ENCODE results near the gene POLE3.
"Not testable (repeated sequence)": the region's sequence is repeated elsewhere in the genome, so short reads cannot be mapped to it uniquely, and the experiment has no call there.

Gene POLE3, protein sequence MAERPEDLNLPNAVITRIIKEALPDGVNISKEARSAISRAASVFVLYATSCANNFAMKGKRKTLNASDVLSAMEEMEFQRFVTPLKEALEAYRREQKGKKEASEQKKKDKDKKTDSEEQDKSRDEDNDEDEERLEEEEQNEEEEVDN

DNA sequence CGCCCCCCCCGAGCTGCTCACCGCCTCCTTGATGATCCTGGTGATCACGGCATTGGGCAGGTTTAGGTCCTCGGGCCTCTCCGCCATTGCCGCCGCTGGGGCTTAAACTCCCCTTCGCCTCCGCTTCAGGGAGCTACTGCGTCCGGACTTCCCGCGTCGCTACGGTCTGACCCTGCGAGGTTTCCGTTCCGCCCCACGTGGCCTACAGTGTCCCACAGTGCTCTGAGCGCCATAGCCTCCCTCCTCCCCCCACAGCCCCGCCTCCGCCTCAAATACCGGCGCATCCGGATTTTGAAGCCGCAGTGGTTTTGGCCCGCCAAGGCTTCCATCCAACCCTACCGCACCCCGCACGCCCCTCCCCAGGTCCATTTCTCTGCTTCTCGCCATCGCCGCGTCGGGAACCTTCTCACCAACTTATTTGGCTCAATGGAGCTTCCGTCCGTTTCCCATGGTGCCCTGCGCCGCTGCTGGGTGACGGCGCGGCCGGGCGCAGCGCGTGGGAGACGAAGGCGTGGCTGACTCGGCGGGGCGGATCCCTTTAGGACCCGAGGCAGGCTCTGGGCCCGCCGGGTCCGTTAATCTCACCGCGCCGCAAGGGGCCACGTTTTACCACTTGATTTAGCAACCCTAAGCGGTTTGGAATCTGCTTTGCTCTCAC lies at the start of gene POLE3, which contains the start of gene C9orf43:
Gene POLE3 (minus strand): TSS at position 469 of the 658 bp plus-strand sequence. CDS start 382 bp downstream, at position 87.
Gene C9orf43 (plus strand): TSS at position 541 of the 658 bp plus-strand sequence. CDS start 2,747 bp downstream, outside the sequence.
- peak; percentile 95 for DNase-seq (ENCODE audit: low read depth, low spot score)

DNA sequence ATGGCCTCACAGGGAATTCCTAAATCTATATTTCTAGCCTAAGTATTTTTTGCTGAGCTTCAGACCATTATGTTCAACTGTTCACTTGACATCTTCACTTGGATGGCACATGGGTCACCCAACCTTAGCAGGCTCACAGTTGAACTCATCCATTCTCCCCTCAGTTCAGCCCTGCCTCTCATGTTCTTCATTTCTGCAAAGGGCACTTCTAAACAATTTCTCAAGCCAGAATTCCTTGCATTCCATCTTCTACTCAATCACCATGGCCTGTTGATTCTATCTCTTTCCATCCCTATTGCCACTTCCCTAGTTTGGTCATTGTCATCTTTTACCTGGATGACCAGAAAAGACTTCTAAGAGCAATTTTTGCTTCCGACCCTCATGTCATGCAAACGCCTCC lies 45.8 kb upstream of the POLE3 start:
- DNase-seq (ENCODE audit: low read depth, low spot score) = no peak

DNA sequence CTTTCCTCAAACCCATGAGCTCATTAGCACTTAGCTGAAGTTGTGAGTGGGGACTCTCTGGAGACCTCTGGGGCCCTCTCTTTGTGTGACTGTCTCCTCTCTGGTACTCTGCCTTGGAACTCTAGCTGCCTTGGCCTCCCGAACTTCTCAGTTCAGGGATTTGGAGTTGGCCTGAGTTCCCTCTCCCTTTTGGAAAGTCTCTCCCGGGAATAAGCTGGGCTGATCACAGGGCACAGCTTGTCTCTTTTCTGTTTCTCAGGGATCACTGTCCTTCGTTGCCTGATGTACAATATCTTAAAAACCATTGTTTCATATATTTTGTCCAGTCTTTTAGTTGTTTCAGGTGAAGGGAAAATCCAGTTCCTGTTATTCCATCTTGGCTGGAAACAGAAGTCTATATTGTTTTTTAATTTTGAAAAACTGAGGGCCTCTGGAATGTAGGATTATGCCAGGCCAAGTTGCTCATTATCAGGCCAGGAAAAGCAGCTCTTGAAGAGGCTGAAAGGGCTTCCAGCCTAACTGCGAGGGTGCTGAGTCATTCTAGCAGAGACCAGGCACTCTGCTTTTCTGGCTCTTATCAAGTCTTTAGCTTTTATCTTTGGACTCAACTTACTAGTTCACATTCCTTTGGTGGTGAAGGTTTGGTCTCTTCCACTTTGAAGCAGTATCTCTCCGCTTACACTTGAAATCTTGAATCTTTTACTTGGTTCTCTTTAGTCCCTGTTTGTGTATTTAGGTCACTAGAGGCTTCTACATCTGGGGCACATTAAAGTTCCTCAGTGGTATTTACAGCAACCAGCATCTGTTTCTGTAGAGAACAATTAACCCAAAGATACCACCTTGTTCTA lies 44.7 kb upstream of the POLE3 start:
- peak; percentile 25 for DNase-seq (ENCODE audit: low read depth, low spot score)

DNA sequence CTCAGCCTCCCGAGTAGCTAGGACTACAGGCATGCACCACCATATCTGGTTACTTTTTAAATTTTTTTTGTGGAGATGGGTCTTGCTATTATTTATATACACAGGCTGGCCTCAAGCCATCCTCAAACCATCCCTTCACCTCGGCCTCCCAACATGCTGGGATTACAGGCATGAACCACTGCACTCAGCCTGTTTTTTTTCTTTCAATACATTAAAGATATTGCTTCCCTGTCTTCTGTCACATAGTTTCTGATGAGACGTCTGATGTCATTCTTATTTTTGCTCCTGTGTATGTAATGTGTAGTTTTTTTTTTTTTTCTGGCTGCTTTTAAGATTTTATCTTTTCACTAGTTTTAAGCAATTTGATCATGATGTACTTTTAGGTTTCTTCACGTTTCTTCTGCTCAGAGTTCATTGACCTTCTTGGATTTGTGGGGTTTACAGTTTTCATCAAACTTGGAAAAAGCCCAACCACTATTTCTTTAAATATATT lies 41.7 kb upstream of the POLE3 start:
- no peak for DNase-seq (ENCODE audit: low read depth, low spot score)

DNA sequence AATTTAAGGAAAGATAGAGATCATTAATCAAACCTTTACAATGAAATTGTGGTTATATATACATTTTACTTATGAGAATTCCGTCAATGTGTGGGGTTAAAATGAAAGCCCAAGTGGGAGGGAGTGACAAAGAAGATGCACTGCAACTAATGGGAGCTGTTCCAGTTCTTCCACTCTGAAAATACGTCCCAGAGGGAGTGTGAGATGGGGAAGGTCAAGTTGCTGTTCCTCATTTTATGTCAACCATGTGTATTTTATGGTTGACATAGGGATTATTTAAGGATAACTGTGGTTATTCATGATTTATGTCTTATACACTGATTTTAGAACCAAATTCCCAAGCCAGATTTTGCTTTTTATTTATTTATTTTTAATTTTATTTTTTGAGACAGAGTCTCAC lies 38.9 kb upstream of the POLE3 start:
- no peak for DNase-seq (ENCODE audit: low read depth, low spot score)

DNA sequence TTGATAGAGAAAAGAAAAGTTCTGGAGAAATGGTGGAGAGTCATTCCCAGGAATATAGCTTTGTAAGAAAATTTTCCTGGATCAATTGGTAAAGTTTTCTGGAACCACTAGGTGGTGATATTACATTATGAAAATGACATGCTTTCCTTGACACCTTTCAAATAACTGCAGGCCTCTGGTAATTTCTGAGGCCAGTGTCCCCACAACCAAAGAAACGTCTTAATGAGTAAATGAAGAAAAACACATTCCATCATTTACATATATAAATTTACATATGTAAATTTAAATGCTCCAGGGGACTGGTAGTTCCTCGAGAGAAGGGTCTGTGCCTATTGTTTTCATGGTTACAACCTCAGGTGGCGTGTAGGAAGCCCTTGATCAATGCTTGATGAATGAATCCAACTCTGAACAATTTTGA lies 35.9 kb upstream of the POLE3 start:
- no peak for DNase-seq (ENCODE audit: low read depth, low spot score)

DNA sequence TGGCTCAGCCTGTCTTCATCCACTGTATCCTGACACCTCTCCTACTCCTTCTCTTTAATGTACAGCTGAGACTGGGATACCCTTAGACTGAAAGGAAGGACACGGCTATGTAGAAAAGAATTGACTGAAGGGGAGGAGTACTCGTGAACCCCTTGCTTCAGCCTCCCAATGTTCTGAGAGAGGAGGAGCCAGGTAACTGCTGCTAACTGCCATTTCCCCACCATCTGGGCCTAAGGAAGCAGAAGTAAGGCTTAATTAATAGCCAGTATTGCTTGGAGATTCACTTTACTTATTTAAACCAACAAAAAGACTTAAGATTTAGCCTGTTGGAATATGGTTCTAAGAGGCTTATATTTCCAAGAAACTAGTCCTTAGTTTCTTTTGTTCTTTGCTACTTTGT lies 34.3 kb upstream of the POLE3 start:
- DNase-seq (ENCODE audit: low read depth, low spot score) = no peak

DNA sequence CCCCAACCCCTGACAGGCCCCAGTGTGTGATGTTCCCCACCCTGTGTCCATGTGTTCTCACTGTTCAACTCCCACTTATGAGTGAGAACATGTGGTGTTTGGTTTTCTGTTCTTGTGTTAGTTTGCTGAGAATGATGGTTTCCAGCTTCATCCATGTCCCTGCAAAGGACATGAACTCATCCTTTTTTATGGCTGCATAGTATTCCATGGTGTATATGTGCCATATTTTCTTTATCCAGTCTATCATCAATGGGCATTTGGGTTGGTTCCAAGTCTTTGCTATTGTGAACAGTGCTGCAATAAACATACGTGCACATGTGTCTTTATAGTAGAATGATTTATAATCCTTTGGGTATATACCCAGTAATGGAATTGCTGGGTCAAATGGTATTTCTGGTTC lies 27.2 kb upstream of the POLE3 start:
- DNase-seq (ENCODE audit: low read depth, low spot score) = not testable (repeated sequence)

DNA sequence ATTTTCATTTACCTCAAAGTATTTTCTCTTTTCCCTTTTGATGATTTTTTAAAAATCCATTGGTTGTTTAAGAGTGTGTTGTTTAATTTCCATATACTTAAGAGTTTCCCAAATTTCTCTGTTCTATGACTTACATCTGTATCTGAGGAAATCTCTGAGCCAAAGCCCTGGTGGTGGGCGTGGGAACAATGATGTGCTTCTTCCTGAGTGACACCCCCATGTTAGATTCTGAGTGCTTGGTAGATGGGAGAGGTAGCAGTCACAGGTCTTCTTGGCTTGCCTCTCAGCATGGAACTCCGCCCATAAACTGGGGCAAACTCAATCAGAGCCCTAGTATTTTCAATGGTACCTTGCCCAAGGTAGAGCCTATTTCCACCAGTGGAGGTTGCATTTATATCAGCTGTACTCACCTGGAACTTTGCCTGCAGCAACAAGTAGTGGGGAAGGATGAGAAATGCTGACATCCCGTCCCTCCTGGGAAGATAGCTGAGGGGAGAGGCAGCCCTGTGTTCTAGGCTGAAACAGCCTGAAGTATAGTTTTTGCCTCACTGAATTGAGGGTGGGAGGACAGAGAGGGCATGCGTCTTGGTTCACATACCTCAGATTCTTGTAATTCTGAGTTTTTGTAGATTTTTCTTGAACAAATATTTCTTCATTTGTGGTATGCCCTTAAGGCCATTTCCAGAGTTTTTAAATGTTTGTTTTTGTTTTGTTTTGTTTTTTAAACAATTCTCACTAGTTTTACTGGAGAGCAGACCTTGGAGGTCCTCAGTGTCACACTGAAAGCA lies 26.4 kb upstream of the POLE3 start:
- DNase-seq (ENCODE audit: low read depth, low spot score) = no peak

DNA sequence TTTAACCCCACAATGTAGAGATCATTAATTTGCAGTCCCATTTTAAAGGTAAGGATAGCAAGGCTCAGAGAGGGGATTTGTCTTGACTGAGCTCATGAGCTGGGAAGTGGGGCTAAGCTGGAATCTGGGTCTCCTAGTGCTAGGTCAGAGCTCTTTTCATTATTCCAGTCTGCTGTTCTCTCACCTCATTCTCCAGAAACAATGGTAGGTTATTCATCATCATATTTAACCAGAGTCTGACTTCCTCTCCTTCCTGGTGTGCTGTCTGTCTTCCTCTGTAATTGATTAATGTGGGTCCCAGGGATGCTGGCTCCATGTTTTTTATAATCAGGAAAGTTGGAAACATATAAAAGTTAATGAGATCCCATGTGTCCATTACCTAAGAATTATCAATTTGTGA lies 20.7 kb upstream of the POLE3 start:
- no peak for DNase-seq (ENCODE audit: low read depth, low spot score)

DNA sequence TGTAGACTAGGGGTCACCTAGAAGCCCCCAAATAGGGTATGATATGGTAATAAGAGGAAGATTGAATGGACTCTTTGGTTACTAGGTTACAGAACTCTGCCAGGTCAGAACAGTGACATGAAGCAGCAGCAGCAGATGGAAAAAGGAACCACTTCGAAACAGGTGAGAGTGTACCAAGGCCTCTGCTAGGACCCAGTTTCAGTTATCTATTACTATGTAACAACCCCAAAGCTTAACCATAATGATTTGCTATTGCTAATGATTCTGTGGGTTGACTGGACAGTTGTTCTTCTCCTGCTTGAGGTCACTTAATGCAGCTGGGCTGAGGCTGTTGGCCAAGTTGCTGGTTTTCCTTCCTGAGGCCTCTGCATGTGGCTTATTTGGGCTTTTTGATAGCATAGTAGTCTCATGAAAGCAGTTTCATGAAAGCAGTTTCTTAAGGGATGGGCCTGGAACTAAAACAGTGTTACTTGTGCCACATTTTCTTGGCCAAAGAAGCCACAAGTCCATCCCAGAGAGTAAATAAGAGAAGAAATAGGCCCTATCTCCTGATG lies 17.7 kb upstream of the POLE3 start:
- DNase-seq (ENCODE audit: low read depth, low spot score) = no peak

DNA sequence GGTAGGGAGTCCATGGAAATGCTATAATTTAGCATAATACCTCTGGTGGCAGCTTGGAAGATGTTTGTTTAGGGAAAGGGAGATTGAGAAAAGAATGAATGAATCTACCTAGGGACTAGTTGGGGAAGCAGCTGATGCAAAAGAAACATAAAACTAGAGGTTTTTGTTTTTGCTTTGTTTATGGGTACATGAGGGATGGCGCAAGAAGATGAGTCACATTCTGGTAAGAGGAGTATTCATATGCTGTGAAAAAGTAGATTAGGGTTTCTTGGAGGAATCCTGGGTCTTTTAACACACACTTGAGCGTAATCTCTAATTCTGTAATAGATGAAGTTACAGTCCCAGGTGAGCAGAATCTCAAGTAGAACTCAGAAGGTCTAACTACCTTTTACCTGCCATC lies 17.2 kb upstream of the POLE3 start:
- no peak for DNase-seq (ENCODE audit: low read depth, low spot score)

DNA sequence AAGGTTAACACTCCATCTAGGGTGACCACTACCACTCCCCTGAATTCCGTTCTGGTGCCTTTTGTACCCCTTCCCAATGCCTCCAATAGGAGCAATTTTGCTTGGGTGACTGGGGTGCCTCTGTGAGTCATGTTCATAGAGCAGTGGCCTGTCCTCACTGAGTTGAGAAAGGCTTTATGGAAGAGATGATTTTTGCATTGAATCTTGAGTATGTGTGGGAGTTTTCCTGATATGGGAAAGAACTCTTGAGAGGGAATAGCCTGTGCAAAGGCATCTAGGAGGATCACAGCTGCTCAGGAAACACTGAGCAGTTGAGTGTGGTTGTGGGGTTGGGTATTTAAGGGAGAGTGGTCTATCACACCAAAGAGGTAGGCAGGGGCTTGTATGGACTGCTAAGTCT lies 16.2 kb upstream of the POLE3 start:
- no peak for DNase-seq (ENCODE audit: low read depth, low spot score)

DNA sequence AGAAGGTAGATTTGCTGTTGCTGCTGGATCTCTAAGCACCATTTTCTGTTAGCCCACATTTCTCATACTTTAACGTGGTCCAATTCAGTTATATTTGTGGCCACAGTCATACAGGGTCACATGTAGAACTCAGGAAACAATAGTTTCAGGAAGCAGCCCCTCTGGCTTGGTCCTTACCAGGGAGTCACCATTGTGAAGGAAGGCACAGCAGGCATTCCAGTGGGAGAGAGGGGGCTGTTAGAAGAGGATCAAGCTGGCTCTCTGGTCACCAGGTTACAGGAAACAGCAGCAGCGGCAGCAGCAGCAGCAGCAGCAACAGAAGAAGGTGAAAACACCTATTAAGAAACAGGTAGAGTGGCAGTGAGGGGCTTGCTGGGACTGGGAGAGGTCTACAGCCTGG lies 14.6 kb upstream of the POLE3 start:
- DNase-seq (ENCODE audit: low read depth, low spot score) = no peak

DNA sequence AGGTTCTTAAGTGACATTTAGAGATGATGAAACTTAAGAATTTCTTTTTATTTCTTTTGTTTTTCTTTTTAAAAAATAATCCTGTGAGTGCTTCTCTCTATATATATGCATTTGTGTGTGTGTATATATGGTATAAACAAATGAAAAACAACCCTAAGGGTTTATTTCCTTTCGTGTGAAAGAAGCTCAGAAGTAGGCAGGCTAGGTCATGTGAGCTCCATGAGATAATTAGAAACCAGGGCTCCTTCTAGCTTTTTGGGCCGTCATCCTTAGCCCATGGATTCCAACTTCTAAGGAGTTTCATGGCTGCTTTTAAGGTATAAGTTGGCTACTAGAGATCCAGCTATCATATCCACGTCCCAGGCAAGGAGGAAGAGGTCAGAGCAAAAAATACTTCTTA lies 11.3 kb upstream of the POLE3 start:
- no peak for DNase-seq (ENCODE audit: low read depth, low spot score)

DNA sequence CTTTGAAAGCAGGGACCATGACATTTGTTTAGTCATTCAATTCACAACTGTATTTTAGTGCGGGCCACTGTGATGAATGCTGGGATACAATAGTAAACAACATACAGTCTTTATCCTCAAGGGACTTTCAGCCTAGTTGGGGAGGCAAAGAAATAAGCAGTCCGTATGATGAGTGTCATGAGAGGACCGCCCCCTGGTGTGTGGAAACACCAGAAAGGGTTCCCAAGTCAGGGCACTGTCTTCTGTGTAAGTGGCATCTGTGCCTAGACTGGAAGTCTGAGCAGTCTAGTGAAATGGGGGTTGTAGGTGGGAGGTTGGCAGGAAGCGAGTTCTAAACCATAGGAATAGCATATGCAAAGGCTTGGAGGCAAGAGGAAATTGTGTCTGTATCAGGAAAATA lies 6.9 kb upstream of the POLE3 start:
- no peak for DNase-seq (ENCODE audit: low read depth, low spot score)

DNA sequence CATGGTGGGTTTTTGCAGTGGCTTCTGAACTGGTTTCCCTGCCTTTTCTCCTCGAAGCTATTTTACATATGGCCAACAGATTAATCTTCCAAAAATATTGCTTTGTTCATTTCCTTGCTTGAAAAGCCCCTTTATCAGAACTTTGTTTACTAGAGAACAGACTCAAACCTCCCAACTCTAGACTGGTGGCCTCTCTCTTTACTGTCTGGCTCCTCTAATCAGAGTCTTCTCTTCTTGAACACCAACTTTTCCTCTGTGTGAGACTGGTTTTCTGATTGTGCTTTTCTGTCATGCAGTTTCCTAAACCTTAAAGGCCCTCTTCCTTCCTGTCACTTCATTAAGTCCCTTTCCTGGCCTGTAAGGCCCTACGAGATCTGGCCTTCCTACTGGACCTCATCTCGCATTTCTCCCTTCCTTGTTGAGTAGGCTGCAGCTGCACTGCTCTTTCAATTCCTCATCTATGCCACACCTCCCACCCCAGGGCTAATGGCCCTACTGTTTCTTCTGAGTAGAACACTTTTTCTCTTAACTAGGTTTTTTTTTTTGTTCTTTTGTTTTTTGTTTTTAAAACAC lies 5.8 kb upstream of the POLE3 start:
- DNase-seq (ENCODE audit: low read depth, low spot score) = no peak

DNA sequence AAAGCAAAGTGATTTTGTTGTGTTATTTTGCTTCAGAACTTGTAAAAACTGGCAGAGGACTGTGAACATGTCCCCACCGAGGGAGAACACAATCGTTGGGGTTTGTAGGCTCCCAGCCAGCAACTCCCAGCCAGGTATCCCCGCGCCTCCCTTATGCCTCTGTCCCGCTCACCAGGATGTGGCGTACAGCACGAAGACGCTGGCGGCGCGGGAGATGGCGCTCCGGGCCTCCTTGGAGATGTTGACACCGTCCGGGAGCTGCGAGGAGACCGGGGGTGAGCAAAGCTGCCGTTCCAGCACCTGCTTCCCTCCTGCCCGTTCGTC lies 630 bp downstream of the POLE3 start:
- DNase-seq (ENCODE audit: low read depth, low spot score) = peak; percentile 20

DNA sequence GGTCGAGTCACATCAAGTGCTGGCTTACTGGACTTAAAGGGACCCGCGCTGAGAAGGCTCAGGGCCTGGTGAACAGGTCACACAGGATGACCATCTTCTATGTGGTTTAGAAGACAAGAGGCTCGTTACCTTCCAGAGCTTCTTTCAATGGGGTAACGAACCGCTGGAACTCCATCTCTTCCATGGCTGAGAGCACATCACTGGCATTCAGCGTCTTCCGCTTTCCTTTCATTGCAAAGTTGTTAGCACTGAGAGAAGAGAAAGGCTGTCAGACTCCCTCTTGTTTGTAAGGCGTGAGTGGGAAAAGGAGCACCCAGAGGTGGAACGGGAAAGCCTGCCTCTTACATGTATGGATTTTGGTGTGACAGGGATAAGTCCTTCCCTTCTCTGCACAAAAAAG lies 994 bp downstream of the POLE3 start:
- no peak for DNase-seq (ENCODE audit: low read depth, low spot score)

DNA sequence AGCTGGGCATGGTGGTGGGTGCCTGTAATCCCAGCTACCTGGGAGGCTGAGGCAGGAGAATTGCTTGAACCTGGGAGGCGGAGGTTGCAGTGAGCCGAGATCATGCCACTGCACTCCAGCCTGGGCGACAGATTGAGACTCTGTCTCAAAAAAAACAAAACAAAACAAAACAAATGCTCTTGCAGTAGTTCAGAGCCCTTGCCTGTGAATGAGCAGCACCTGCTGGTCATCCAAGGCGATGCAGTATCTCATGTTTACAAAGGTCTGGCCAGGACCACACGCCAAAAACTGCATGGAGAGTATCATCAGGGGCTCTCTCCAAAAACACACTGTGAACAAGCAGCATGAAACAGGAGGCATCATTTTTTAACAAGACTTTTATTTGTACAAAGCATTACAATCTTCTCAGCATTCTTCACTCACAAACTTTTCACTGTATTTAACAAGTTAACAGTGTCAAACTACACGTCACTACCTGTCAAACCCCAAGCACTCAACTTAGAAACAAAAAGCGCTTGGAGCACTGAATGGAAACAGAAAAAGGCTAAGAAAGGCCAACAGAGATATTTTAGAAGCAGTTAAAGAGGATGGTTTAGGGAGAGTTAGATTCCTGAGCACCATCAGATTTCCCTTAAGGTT lies 3.5 kb downstream of the POLE3 start:
- DNase-seq (ENCODE audit: low read depth, low spot score) = not testable (repeated sequence)

DNA sequence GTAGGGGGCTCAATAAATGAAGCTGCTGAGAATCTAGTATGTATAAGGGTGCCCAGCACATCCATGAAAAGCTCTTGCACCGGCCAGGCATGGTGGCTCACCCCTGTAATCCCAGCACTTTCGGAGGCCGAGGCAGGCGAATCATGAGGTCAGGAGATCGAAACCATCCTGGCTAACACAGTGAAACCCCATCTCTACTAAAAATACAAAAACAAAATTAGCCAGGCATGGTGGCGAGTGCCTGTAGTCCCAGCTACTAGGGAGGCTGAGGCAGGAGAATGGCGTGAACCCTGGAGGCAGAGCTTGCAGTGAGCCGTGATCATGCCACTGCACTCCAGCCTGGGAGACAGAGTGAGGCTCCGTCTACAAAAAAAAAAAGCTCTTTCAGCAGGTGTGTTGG lies 4.1 kb downstream of the POLE3 start:
- DNase-seq (ENCODE audit: low read depth, low spot score) = not testable (repeated sequence)
